GM12891 (cell line): ENCODE measurements around the gene FTO.

Experiments used
- POLR2A ChIP-seq: IDR thresholded peaks from 2 replicates; pipeline ENCODE4 v1.6.1; 2011; ENCODE audit warnings: low read depth, low read length, control low read depth
- POLR2AphosphoS5 ChIP-seq: IDR thresholded peaks from 2 replicates; pipeline ENCODE4 v1.6.1; 2011; ENCODE audit warnings: low read depth, low read length, control low read depth

- no peak for TF ChIP-seq POLR2A
- no peak for TF ChIP-seq POLR2AphosphoS5
These were observed 8.9 kb upstream of the FTO start for GRCh38 chr16:53695070-53695469.
